ENCODE measurements around the gene ACAA1. TPM values are rescaled to one million over a fixed set of nuclear protein-coding genes. Genes with fewer than 3 reads are reported as not detected.

The ACAA1 gene
- polyA plus RNA-seq, 1 of the 3 experiments (the other 2 are of a cell fraction), result 86.4 TPM

GRCh38 chr3:38109580-38110313 is 27.2 kb downstream of the ACAA1 start (continued):
- no peak for TF ChIP-seq GABPA (IDR thresholded peaks at IDR 0.05; ENCODE audit: low read depth)

GRCh38 chr3:38108649-38109579 is 28.0 kb downstream of the ACAA1 start:
- H3K9ac ChIP-seq, result no peak overlapping the region
- H2AFZ ChIP-seq (ENCODE audit: low read depth), result no peak overlapping the region
- no peak overlapping the region for H3K4me3 ChIP-seq (ENCODE audit: low read depth in 2 of 2, low read length in 1 of 2)
- ChIA-PET CTCF (interaction anchor here (1.0 to 1.8 kb wide), 2 partner anchors 9 to 371 kb away, joined by 6 to 9 read pairs; no protein-coding TSS in a partner anchor), POLR2A (interaction anchor here (1.1 kb wide), 1 partner anchor 11 kb away, joined by 3 read pairs; no protein-coding TSS in a partner anchor)
- H3K36me3 ChIP-seq (replicated peaks in 1 of 2; ENCODE audit: control insufficient read depth in 1 of 2, insufficient read depth in 2 of 2, low read length in 1 of 2), result no peaks in the 10 kb centered on the region
- no peaks in the 10 kb centered on the region for H3F3A ChIP-seq (replicated peaks; ENCODE audit: insufficient read depth)
- H3K4me2 ChIP-seq, result no peak overlapping the region
- no peak for TF ChIP-seq FOXM1 (IDR thresholded peaks at IDR 0.05; ENCODE audit: low read depth)
- TF ChIP-seq RAD21 (IDR thresholded peaks at IDR 0.05; ENCODE audit: low read length), result no peak
- TF ChIP-seq NRF1 (IDR thresholded peaks at IDR 0.05; ENCODE audit: low read depth, low read length), result no peak
- no peak for TF ChIP-seq MAX (IDR thresholded peaks at IDR 0.05; ENCODE audit: low read depth)
- TF ChIP-seq GABPA (IDR thresholded peaks at IDR 0.05; ENCODE audit: low read depth), result no peak
- H3K9me3 ChIP-seq, result peaks cover 15% of the 10 kb centered on the region
- no peak for DNase-seq
- H3K27ac ChIP-seq (ENCODE audit: low read depth in 2 of 2, low read length in 1 of 2), result no peak overlapping the region
- H3K79me2 ChIP-seq (ENCODE audit: insufficient read depth), result no peaks in the 10 kb centered on the region
- H4K20me1 ChIP-seq (ENCODE audit: insufficient read depth), result no peaks in the 10 kb centered on the region
- 55% methylated on average over 5 of the region's 11 CpGs for WGBS (ENCODE audit: low lambda C conversion rate)
- no peaks in the 10 kb centered on the region for H3K4me1 ChIP-seq (ENCODE audit: control insufficient read depth in 1 of 2, insufficient read depth in 2 of 2, low read depth in 1 of 2, low read length in 1 of 2)
- H3K9me2 ChIP-seq, result no peaks in the 10 kb centered on the region
- H3K27me3 ChIP-seq (ENCODE audit: insufficient read depth), result no peaks in the 10 kb centered on the region

- 67% methylated on average over 3 of the region's 7 CpGs for WGBS (ENCODE audit: low lambda C conversion rate)
- DNase-seq, result no peak
- Histone ChIP-seq H3K4me3 (ENCODE audit: low read depth in 2 of 2, low read length in 1 of 2) (no peak overlapping the region), H3K9ac (no peak overlapping the region), H3K4me1 (ENCODE audit: control insufficient read depth in 1 of 2, insufficient read depth in 2 of 2, low read depth in 1 of 2, low read length in 1 of 2) (no peaks in the 10 kb centered on the region; a peak in 1 of 4 replicates), H3K27me3 (ENCODE audit: insufficient read depth) (no peaks in the 10 kb centered on the region), H4K20me1 (ENCODE audit: insufficient read depth) (no peaks in the 10 kb centered on the region), H3F3A (replicated peaks; ENCODE audit: insufficient read depth) (no peaks in the 10 kb centered on the region), H3K27ac (ENCODE audit: low read depth in 2 of 2, low read length in 1 of 2) (no peak overlapping the region), H3K9me2 (no peaks in the 10 kb centered on the region), H3K9me3 (peaks cover 15% of the 10 kb centered on the region), H3K4me2 (no peak overlapping the region), H2AFZ (ENCODE audit: low read depth) (no peak overlapping the region), H3K79me2 (ENCODE audit: insufficient read depth) (no peaks in the 10 kb centered on the region), H3K36me3 (replicated peaks in 1 of 2; ENCODE audit: control insufficient read depth in 1 of 2, insufficient read depth in 2 of 2, low read length in 1 of 2) (no peaks in the 10 kb centered on the region)
- POLR2A ChIA-PET, result interaction anchor here (1.1 kb wide), 1 partner anchor 10 kb away, joined by 3 read pairs; no protein-coding TSS in a partner anchor
- CTCF ChIA-PET, result interaction anchor here (1.3 to 1.8 kb wide), 2 partner anchors 10 to 190 kb away, joined by 3 to 9 read pairs; no protein-coding TSS in a partner anchor
- TF ChIP-seq TAF1 (IDR thresholded peaks at IDR 0.05; ENCODE audit: borderline replicate concordance, low read depth, low read length) (no peak), TEAD4 (IDR thresholded peaks at IDR 0.05; ENCODE audit: borderline replicate concordance, insufficient read depth) (no peak), RXRA (IDR thresholded peaks at IDR 0.05; ENCODE audit: borderline replicate concordance, low read depth) (no peak), NRF1 (IDR thresholded peaks at IDR 0.05; ENCODE audit: low read depth, low read length) (no peak), CHD2 (IDR thresholded peaks at IDR 0.05; ENCODE audit: low read length, partially characterized antibody) (no peak), EZH2phosphoT487 (IDR thresholded peaks at IDR 0.05; ENCODE audit: borderline replicate concordance, low read depth) (no peak), YY1 (IDR thresholded peaks at IDR 0.05; ENCODE audit: low read depth) (no peak), RAD21 (IDR thresholded peaks at IDR 0.05; ENCODE audit: low read length) (no peak), PBX3 (IDR thresholded peaks at IDR 0.05) (no peak), GATA2 (CRISPR knock-in tag; IDR thresholded peaks at IDR 0.05) (no peak), EP300 (IDR thresholded peaks at IDR 0.05; ENCODE audit: borderline replicate concordance in 1 of 2, low read depth in 1 of 2, low read length in 1 of 2) (no peak)
These were observed 28.8 kb downstream of the ACAA1 start for GRCh38 chr3:38107911-38108648.
